GM12878 (cell line): ENCODE data around the gene DNAH9. TPM values are rescaled to one million over a fixed set of nuclear protein-coding genes. Genes with fewer than 3 reads are reported as not detected.

Experiments used
- ATAC-seq: fragments of 200-7000 bp; cut with Tn5 transposase; 3 replicates; pipeline ENCODE4 v1.9.1; 2020; ENCODE audit warnings: mild to moderate bottlenecking, moderate library complexity
- BruUV-seq: library from RNA; stranded (reverse); fragments of 400-500 nt; replicated peaks from 2 replicates; lab custom pipeline; 2021; lab: Mats Ljungman, UMichigan
- CTCF ChIA-PET: fragments of 300-600 bp; sonication (Branson Sonifier 250); formaldehyde crosslinking; extraction: SDS; loops from one replicate; lab custom pipeline; 2021; ENCODE audit warnings: inconsistent platforms; lab: Yijun Ruan, JAX
- POLR2A ChIA-PET: fragments of 350-600 bp; formaldehyde crosslinking; extraction: SDS; loops from one replicate; lab custom pipeline; 2021; ENCODE audit warnings: inconsistent platforms; lab: Charles Lee
- RAD21 ChIA-PET: fragments of 300-600 bp; sonication (Branson Sonifier 250); formaldehyde crosslinking; loops from one replicate; lab custom pipeline; 2023; ENCODE audit warnings: antibody characterized with exemption; ENCODE audit not compliant: unreplicated experiment; lab: Charles Lee
- SMC1A ChIA-PET: fragments of 300-600 bp; sonication (Branson Sonifier 250); formaldehyde crosslinking; loops from one replicate; lab custom pipeline; 2023; ENCODE audit not compliant: unreplicated experiment, uncharacterized antibody; lab: Charles Lee
- DNase-seq: peaks from one replicate; pipeline ENCODE4 v3.0.0-alpha.2; 2011; ENCODE audit warnings: low read depth, low spot score
- FAIRE-seq: peaks from 3 replicates; lab custom pipeline; 2011; peaks lifted over from hg19 to GRCh38; lab: Jason Lieb, UNC
- H2AFZ ChIP-seq: 2 replicates; pipeline ENCODE4 v1.6.0; 2011; ENCODE audit warnings: low read depth, low read length, control low read depth; ENCODE audit not compliant: control insufficient read depth
- H3K27ac ChIP-seq: 2 replicates; pipeline ENCODE4 v1.5.1; 2011; ENCODE audit warnings: control low read depth; ENCODE audit not compliant: control insufficient read depth, insufficient read depth
- H3K27me3 ChIP-seq, 2 experiments: replicated peaks in 1 of 2; 2 replicates each; pipeline versions ENCODE4 v1.6.0 to v1.6.1; 2011; ENCODE audit warnings: low read length in 1 of 2; ENCODE audit not compliant: control insufficient read depth in 2 of 2, insufficient read depth in 2 of 2
- H3K36me3 ChIP-seq, 2 experiments: 2 replicates each; pipeline ENCODE4 v1.5.1; 2011; ENCODE audit warnings: low read length in 1 of 2; ENCODE audit not compliant: control insufficient read depth in 2 of 2, insufficient read depth in 2 of 2
- H3K4me1 ChIP-seq: 2 replicates; pipeline ENCODE4 v1.6.1; 2011; ENCODE audit warnings: mild to moderate bottlenecking, low read length, moderate library complexity, mixed read lengths; ENCODE audit not compliant: control insufficient read depth, insufficient read depth
- H3K4me2 ChIP-seq: 2 replicates; pipeline ENCODE4 v1.6.0; 2011; ENCODE audit warnings: control low read depth; ENCODE audit not compliant: control insufficient read depth, insufficient read depth
- H3K4me3 ChIP-seq: fragments of 200-600 bp; sonication (generic); 2 replicates; pipeline ENCODE4 v1.5.1; 2016
- H3K79me2 ChIP-seq: 2 replicates; pipeline ENCODE4 v1.6.0; 2011; ENCODE audit warnings: low read length; ENCODE audit not compliant: control insufficient read depth, insufficient read depth
- H3K9ac ChIP-seq: 2 replicates; pipeline ENCODE4 v1.8.0; 2011; ENCODE audit warnings: low read length, control low read depth, mixed read lengths; ENCODE audit not compliant: control insufficient read depth, insufficient read depth
- H3K9me3 ChIP-seq: replicated peaks from 3 replicates; pipeline ENCODE4 v1.5.1; 2011; ENCODE audit warnings: mild to moderate bottlenecking, low read length; ENCODE audit not compliant: control insufficient read depth, insufficient read depth
- H4K20me1 ChIP-seq: 2 replicates; pipeline ENCODE4 v1.6.0; 2011; ENCODE audit not compliant: control insufficient read depth, insufficient read depth
- BCL3 ChIP-seq: IDR thresholded peaks from 2 replicates; pipeline ENCODE4 v1.6.1; 2011; ENCODE audit warnings: borderline replicate concordance, low read depth, mild to moderate bottlenecking, moderate library complexity, low read length; ENCODE audit not compliant: insufficient read depth, poor library complexity, severe bottlenecking
- KDM1A ChIP-seq: fragments of 200-600 bp; sonication (generic); IDR thresholded peaks from 2 replicates; pipeline ENCODE4 v1.6.1; 2016; ENCODE audit warnings: borderline replicate concordance
- MXI1 ChIP-seq: fragments of 150-350 bp; IDR thresholded peaks from 2 replicates; pipeline ENCODE4 v1.6.1; 2011; ENCODE audit warnings: low read depth, mild to moderate bottlenecking, inconsistent platforms, low read length, improper control_type of control experiment
- NFIC ChIP-seq: IDR thresholded peaks from 2 replicates; pipeline ENCODE4 v1.6.1; 2012; ENCODE audit warnings: low read depth, mild to moderate bottlenecking, inconsistent platforms, low read length, moderate library complexity
- NRF1 ChIP-seq: conservative IDR thresholded peaks from 2 replicates; pipeline ENCODE4 v1.6.1; 2011; ENCODE audit warnings: mild to moderate bottlenecking, low read depth, low read length, improper control_type of control experiment
- SREBF2 ChIP-seq: IDR thresholded peaks from 2 replicates; pipeline ENCODE4 v1.6.1; 2012; ENCODE audit warnings: mild to moderate bottlenecking, low read length
- STAT1 ChIP-seq: fragments of 450-650 bp; conservative IDR thresholded peaks from 2 replicates; pipeline ENCODE4 v1.6.1; 2014; ENCODE audit warnings: antibody characterized with exemption, mild to moderate bottlenecking
- TAF1 ChIP-seq: IDR thresholded peaks from 2 replicates; pipeline ENCODE4 v1.6.1; 2011; ENCODE audit warnings: mild to moderate bottlenecking, low read depth, low read length, borderline replicate concordance
- ZBED1 ChIP-seq: IDR thresholded peaks from 2 replicates; pipeline ENCODE4 v1.6.1; 2016; ENCODE audit warnings: borderline replicate concordance
- ZNF384 ChIP-seq: IDR thresholded peaks from 2 replicates; pipeline ENCODE4 v1.6.1; 2012; ENCODE audit warnings: low read depth, mild to moderate bottlenecking, low read length, improper control_type of control experiment, borderline replicate concordance
- ZNF622 ChIP-seq: fragments of 450-650 bp; IDR thresholded peaks from 2 replicates; pipeline ENCODE4 v1.6.1; 2017; ENCODE audit warnings: mild to moderate bottlenecking, inconsistent platforms
- WGBS: methylation state at CpG from one replicate; pipeline ENCODE4 v1.1.6; 2016; ENCODE audit warnings: low lambda C conversion rate; ENCODE audit not compliant: insufficient replicate concordance, insufficient coverage; ENCODE audit errors: missing lambda C conversion rate; 5-methylcytosine and 5-hydroxymethylcytosine counted together
- in situ Hi-C: fragments of 300-500 bp; cut with MboI; formaldehyde crosslinking; loops from 9 replicates; pipeline ENCODE4 v1.14.3; 2018; ENCODE audit warnings: mixed read lengths
- intact Hi-C: fragments of 100-400 bp; cut with micrococcal nuclease; formaldehyde crosslinking; loops from one replicate; pipeline ENCODE4 v1.14.2; 2022; ENCODE audit not compliant: unreplicated experiment
- polyA plus RNA-seq, 11 experiments: library from polyadenylated mRNA; depleted of rRNA in 4 of 11; unstranded in 6 of 11; stranded (reverse) in 5 of 11; fragments of >200 nt; fragmentation: Nextera tagmentation in 4 of 11; fragmentation: Illumina TruSeq in 1 of 11; extraction: Ambion mirVana in 4 of 11; extraction: Trizol in 1 of 11; gene quantifications; 1 replicate in 1 of 11; 2 replicates in 10 of 11; pipeline versions ENCODE4 v1.2.1 to v1.2.3, GENCODE V29; 2011 to 2016; ENCODE audit warnings: inconsistent platforms in 2 of 11, missing spikeins in 2 of 11, low read depth in 1 of 11
- total RNA-seq, 4 experiments: library from RNA; depleted of rRNA in 3 of 4; stranded (reverse); fragments of >200 nt in 3 of 4; fragmentation: Illumina TruSeq in 1 of 4; extraction: Trizol in 1 of 4; gene quantifications; 2 replicates each; pipeline versions ENCODE4 v1.2.1 to v1.2.3, GENCODE V29; 2013 to 2021

DNAH9 gene
- total and polyA plus RNA-seq, 10 of the 15 experiments (the other 5 are each of a cell fraction or from before 2014, with no cell fraction given): 0.10 to 0.40 (median 0.19) TPM; not detected in 7

- TF ChIP-seq BCL3: no peak
- no peak for TF ChIP-seq MXI1
- TF ChIP-seq ZNF384: no peak
- no peak for TF ChIP-seq SREBF2
- no peak for TF ChIP-seq STAT1
- no peak for TF ChIP-seq KDM1A
- TF ChIP-seq ZNF622: no peak
Observed at GRCh38 chr17:11636771-11637170, 38.5 kb downstream of the DNAH9 start (continued).

- WGBS: 15% methylated on average over 6 of the region's 6 CpGs
Observed at GRCh38 chr17:11637796-11638195, 39.5 kb downstream of the DNAH9 start.

More at GRCh38 chr17:11637796-11638195, 39.5 kb downstream of the DNAH9 start:
- in situ Hi-C loops: loop anchor here (25.0 kb wide), 2 partner anchors 750 to 1000 kb away; no protein-coding TSS in a partner anchor
- ChIA-PET POLR2A (no interaction called here), RAD21 (no interaction called here), CTCF (interaction anchor here (0.7 kb wide), 1 partner anchor 763 kb away, joined by 4 read pairs; no protein-coding TSS in a partner anchor), SMC1A (no interaction called here)
- Histone ChIP-seq H3K9ac (no peak overlapping the region), H2AFZ (no peak overlapping the region), H4K20me1 (no peaks in the 10 kb centered on the region), H3K4me3 (no peak overlapping the region), H3K4me1 (no peaks in the 10 kb centered on the region), H3K9me3 (no peaks in the 10 kb centered on the region; the same call in 2 of the 3 replicates), H3K4me2 (no peak overlapping the region), H3K27me3 (no peaks in the 10 kb centered on the region), H3K27ac (no peak overlapping the region), H3K36me3 (no peaks in the 10 kb centered on the region), H3K79me2 (no peaks in the 10 kb centered on the region)
- DNase-seq: no peak
- BruUV-seq: no TSS peak
- TF ChIP-seq ZBED1 (no peak), NRF1 (no peak), NFIC (no peak), TAF1 (no peak)
- intact Hi-C loops: no loop called here
- FAIRE-seq: no peak
- ATAC-seq: no peak
